Fibroblast of pulmonary artery (primary cell): ENCODE measurements around the gene ZNF263.
A peak's percentile ranks its signal among the peaks of the same experiment; 100 is the strongest.

Experiments
- DNase-seq: peaks from one replicate; pipeline ENCODE4 v3.0.0-alpha.2; 2010; ENCODE audit warnings: low read depth
- H3K4me3 ChIP-seq: replicated peaks from 2 replicates; pipeline ENCODE4 v1.5.1; 2011; ENCODE audit warnings: low read depth, mild to moderate bottlenecking, control low read depth, low read length, moderate library complexity
- CTCF ChIP-seq: IDR thresholded peaks from 2 replicates; pipeline ENCODE4 v1.5.1; 2011; ENCODE audit warnings: mild to moderate bottlenecking, control low read depth, low read length, inconsistent platforms; ENCODE audit errors: missing control alignments

Gene ZNF263

GRCh38 chr16:3252967-3253366, 30.3 kb upstream of the ZNF263 start:
- no peak for DNase-seq
- H3K4me3 ChIP-seq, result no peak overlapping the region
- no peak for TF ChIP-seq CTCF

- no peak overlapping the region for H3K4me3 ChIP-seq
Observed at GRCh38 chr16:3254309-3254708, 29.0 kb upstream of the ZNF263 start.

GRCh38 chr16:3256146-3256865, 27.0 kb upstream of the ZNF263 start, which contains the start of gene MEFV:
MEFV (minus strand) TSS chr16:3256633; CDS start chr16:3256587, 46 bp downstream.
- DNase-seq, result peak; percentile 62
- TF ChIP-seq CTCF, result no peak
- no peak within 1 kb of the TSS for H3K4me3 ChIP-seq

More at GRCh38 chr16:3254309-3254708, 29.0 kb upstream of the ZNF263 start:
- TF ChIP-seq CTCF, result no peak
- DNase-seq, result no peak

- TF ChIP-seq CTCF, result no peak
Observed at GRCh38 chr16:3256866-3257465, 26.3 kb upstream of the ZNF263 start.

GRCh38 chr16:3259836-3260235, 23.5 kb upstream of the ZNF263 start:
- no peak for DNase-seq
- TF ChIP-seq CTCF, result no peak
- H3K4me3 ChIP-seq, result no peak overlapping the region

More at GRCh38 chr16:3256866-3257465, 26.3 kb upstream of the ZNF263 start:
- peak; percentile 22 for DNase-seq
- H3K4me3 ChIP-seq, result no peak overlapping the region

GRCh38 chr16:3262517-3262916, 20.8 kb upstream of the ZNF263 start:
- no peak for DNase-seq
- H3K4me3 ChIP-seq, result no peak overlapping the region
- TF ChIP-seq CTCF, result no peak
